KBM-7 (cell line): ENCODE data around the gene OR2L3.
"Not testable (repeated sequence)": the region's sequence is repeated elsewhere in the genome, so short reads cannot be mapped to it uniquely, and the experiment has no call there.

Source experiments
- DNase-seq: peaks from one replicate; pipeline ENCODE4 v3.0.0-alpha.2; 2015
- in situ Hi-C: fragments of 300-500 bp; cut with MboI; formaldehyde crosslinking; loops from 2 replicates; pipeline ENCODE4 v1.14.3; 2020; ENCODE audit warnings: low sequenced_read_pairs, low pct_unique_long_range_greater_than_20kb, mixed read lengths

Gene OR2L3, protein sequence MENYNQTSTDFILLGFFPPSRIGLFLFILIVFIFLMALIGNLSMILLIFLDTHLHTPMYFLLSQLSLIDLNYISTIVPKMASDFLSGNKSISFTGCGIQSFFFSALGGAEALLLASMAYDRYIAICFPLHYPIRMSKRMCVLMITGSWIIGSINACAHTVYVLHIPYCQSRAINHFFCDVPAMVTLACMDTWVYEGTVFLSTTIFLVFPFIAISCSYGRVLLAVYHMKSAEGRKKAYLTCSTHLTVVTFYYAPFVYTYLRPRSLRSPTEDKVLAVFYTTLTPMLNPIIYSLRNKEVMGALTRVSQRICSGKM

DNA sequence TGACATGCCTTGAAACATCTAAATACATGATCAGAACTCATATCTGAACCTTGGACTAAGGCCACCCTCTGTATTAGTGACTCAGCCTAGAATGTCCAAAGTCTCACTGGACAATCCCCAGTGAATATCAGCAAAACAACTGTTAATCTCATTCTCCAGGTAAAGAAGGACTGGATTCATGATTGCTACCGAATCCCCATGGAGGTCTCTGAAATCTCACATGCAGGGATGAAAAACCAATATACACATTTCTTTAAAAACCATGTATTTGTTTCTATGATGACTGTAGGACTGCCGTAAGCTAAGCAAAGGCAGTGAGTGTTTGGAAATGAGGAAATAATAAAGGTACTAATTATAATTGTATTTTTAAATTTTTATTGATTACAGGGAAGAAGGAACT lies at the start of gene OR2L3:
OR2L3 (plus strand) TSS at position 301 of the 400 bp plus-strand sequence. CDS start 13,846 bp downstream, outside the sequence.
- in situ Hi-C loops = no loop called here
- DNase-seq = no peak

DNA sequence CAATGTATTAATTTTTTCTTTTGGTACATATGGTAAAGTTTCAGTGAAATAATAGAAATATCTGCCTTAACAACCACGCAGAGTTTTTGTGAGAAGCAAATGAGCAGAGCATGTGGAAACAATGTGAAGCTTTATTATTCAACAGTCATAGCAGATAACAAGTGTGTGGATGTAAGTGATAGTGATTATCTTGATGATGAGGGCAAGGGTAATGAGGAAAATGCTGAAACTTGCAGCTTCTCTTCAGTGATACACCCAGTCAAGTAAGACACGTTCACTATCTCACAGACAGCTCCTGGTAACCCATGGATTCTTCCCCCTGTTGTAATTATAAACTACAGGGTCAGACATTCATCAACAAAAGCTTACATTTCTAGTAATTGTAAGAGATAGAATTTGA lies 47.8 kb upstream of the OR2L3 start:
- in situ Hi-C loops = no loop called here
- DNase-seq = no peak

DNA sequence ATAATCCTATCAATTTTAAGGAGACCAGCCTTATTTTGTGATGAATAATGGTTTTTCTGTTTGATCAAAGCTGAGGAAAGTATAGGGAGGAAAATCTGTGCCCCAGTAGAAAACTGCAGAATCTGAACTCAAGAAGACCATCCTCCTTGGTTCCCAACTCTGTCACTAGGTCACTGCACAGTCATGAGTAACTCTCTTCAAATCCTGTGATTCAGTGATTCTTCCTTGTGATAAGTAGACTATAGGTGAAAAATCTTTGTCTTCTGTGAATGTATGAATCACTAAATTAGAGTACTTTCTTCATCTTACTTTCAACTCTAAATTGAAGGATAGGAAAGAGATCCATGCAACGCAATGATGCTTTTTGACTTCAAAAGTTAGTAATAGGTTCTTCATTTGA lies 46.5 kb upstream of the OR2L3 start:
- in situ Hi-C loops = no loop called here
- DNase-seq = no peak

DNA sequence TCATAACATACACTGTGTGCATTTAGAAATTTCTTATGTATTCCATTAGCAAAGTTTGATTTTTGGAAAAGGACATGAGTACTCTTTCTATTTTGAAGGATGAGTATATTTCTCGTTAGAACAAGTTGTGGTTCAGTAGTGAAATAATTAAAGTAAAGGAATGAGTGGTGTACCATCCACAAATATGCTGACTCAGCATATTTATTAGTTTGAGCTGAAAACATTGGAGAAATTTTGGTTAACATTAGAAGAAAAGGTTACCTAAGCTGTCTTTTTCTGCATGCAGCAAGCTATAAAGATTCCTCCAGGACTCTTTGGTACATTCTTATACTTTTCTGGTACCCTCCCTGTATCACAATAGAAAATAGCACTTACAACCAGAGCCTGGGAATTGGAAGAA lies 38.9 kb upstream of the OR2L3 start:
- in situ Hi-C loops = no loop called here

DNA sequence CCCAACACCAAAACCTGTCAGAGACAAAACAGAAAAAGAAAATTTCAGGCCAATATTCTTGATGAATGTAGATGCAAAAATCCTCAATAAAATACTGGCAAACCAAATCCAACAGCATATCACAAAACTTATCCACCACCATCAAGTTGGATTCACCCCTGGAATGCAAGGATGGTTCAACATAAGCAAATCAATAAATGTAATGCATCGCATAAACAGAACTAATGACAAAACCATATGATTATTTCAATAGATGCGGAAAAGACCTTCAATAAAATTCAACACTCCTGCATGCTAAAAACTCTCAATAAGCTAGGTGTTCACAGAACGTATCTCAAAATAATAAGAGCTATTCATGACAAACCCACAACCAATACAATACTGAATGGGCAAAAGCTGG lies 37.0 kb upstream of the OR2L3 start:
- in situ Hi-C loops = no loop called here
- DNase-seq = no peak

More for the DNA sequence above, 38.9 kb upstream of the OR2L3 start:
- no peak for DNase-seq

DNA sequence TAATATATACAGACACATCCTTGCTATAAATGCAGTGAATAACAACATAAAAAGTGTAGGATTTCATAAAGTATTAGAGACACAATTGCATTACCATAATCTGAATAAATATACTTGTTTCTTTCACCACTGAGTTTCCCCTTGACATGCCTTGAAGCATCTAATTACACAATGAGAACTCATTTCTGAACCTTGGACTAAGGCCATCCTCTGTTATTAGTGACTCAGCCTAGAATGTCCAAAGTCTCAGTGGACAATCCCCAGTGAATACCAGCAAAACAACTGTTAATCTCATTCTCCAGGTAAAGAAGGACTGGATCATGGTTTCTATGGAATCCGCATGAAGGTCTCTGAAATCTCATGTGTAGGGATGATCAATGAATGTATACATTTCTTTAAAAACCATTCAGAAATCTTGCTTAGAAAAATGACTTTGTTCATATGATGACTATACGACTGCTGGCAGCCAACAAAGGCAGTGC lies 33.4 kb upstream of the OR2L3 start, which contains the start of gene OR2L5:
OR2L5 (plus strand) TSS at position 432 of the 482 bp plus-strand sequence. CDS start 8,288 bp downstream, outside the sequence.
- in situ Hi-C loops = no loop called here
- DNase-seq = no peak

DNA sequence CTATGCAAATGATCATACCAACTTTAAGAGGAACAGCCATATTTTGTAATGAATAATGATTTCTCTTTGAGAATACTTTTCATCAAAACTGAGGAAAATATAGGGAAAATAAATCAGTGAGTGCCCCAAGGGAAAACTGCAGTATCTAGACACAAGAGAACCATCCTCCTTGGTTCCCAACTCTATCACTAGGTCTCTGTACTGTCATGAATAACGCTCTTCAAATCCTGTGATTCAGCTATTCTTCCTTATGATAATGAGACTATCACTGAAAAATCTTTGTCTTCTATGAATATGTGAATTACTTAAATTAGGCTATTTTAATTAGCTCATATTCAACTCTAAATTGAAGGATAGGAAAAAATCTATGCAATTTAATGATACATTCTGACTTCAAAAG lies 30.8 kb upstream of the OR2L3 start:
- in situ Hi-C loops = no loop called here
- DNase-seq = no peak

DNA sequence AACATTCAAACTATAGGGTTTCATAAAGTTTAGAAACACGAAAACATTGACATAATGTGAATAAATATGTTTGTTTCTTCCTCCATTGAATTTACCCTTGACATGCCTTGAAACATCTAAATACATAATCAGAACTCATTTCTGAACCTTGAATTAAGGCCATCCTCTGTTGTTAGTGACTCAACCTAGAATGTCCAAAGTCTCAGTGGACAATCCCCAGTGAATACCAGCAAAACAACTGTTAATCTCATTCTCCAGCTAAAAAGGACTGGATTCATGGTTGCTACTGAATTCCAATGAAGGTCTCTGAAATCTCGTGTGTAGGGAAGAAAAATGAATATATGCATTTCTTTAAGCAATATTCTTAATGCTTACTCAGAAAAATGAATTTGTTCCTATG lies 16.9 kb upstream of the OR2L3 start, which contains the start of gene OR2L2:
OR2L2 (plus strand) TSS at position 301 of the 400 bp plus-strand sequence. CDS start 8,198 bp downstream, outside the sequence.
- in situ Hi-C loops = no loop called here
- no peak for DNase-seq

DNA sequence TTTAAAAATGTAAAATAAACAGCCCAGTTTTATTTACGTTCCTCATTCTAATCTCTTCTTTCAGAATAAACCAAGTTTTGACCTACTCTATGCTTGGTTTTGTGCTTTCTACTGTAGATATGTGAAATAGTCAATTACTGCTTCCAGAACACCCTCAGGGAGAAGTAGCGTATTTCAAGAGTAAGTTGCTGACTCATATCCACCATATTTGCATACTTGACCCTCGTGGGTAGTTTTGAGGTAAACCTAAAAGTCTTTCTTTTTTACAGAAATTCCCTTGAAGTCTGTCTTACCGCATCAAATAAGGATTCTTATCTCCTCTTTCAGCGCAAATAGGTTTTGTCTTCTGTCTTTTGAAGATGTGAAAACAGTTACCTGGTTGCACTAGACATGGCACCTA lies 1.4 kb upstream of the OR2L3 start:
- in situ Hi-C loops = no loop called here
- DNase-seq = no peak

DNA sequence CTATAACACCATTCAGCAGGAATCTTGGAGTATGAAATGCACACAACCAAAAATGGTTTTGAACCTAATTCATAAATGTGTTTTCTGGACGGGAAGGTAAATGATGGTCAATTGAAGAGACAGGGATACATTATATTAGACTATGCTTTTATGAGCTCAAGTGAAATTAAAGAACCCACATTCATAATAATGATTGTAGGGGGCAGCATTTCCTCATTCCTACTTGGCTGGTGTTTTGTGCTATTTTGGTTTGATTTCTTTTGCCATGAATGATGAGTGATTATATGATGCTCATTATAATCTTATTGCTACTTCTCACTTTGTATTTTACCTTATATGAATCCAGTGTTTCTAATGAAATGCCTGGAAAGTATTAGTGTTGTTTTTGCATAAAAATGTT lies 372 bp downstream of the OR2L3 start:
- DNase-seq = no peak
- in situ Hi-C loops = no loop called here

DNA sequence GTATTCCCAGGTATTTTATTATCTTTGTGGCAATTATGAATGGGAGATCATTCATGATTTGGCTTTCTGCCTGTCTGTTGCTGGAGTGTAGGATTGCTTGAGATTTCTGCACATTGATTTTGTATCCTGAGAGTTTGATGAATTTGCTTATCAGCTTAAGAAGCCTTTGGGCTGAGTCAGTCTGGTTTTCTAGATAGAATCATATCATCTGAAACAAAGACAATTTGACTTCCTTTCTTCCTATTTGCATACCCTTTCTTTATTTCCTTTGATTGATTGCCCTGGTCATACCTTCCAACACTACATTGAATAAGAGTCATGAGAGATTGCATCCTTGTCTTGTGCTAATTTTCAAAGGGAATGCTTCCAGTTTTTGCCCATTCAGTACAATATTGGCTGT lies 8.0 kb downstream of the OR2L3 start:
- no peak for DNase-seq
- in situ Hi-C loops = no loop called here

DNA sequence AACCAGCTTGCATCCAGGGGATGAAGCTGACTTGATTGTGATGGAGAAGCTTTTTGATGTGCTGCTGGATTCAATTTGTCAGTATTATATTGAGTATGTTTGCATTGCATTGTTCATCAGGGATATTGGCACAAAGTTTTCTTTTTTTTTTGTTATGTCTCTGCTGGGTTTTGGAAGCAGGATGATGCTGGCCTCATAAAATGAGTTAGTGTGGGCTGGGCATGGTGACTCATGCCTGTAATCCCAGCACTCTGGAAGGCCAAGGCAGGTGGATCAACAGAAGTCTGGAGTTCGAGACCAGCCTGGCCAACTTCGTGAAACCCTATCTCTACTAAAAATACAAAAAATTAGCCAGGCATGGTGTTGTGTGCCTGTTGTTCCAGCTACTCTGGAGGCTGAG lies 8.6 kb downstream of the OR2L3 start:
- no peak for DNase-seq
- in situ Hi-C loops = no loop called here

DNA sequence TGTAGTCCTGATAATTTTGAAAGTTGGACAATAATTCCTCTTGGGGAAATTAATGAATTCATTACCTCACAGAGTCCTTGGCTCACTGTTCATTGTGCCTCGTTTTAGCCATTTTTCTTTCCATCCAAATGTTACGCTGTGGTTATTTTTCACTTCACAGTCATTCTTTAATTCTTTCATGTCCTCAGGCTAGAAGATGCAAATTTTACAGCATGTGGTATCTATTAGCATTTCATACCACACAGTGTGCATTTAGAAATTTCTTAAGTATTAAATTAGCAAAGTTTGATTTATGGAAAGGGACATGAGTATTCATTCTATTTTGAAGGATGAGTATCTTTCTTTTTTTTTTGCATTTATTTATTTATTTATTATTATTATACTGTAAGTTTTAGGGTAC lies 18.4 kb downstream of the OR2L3 start:
- in situ Hi-C loops = no loop called here
- DNase-seq = no peak

DNA sequence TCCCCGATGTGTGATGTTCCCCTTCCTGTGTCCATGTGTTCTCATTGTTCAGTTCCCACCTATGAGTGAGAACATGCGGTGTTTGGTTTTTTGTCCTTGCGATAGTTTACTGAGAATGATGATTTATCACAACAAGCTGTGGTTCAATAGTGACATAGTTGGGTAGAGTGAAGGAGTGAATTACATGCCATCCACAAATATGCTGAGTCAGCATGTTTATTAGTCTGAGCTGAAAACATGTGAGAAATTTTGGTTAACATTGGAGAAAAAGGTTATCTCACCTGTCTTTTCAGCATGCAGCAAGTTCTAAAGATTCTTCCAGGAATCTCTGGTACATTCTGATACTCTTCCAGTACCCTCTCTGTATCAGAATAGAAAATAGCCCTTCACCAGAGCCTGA lies 19.0 kb downstream of the OR2L3 start:
- in situ Hi-C loops = no loop called here
- DNase-seq = no peak

DNA sequence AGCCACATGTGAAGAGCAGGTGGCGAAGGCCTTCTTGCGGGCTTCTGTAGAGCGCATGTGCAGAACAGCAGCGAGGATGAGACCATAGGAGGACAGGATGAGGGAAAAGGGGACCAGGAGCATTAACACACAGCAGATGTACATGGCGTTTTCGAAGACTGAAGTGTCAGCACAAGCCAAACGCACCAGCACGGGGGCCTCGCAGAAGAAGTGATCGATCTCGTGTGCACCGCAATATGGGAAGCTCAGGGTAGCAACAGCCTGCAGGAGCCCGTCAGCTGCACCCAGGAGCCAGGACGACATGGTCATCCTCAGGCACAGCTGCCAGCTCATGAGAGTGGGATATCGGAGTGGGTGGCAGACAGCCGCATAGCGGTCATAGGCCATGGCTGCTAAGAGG lies 37.2 kb downstream of the OR2L3 start:
- in situ Hi-C loops, DNase-seq: not testable (repeated sequence)

DNA sequence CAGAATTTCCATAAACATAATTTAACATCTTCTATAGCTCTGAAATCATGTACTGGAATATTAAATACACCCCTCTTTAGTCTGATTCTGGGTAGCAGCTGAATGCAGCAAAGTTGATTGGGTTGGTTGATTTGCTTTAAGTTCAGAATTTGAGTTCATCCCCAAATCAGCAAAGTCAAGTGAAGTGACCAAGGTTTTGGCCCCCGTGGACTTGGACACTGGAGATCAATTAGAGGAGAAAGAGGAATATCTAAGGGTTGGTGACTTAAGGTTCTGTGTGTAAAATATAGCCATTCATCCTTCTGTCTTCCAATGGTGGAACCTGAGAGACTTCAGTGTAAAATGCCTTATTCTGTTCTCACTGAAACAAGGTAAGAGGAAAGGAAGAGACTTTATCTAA lies 48.2 kb downstream of the OR2L3 start, which contains the start of gene OR2L13:
OR2L13 (plus strand) TSS at position 301 of the 400 bp plus-strand sequence. CDS start 4,192 bp downstream, outside the sequence.
- DNase-seq = no peak
- in situ Hi-C loops = no loop called here

DNA sequence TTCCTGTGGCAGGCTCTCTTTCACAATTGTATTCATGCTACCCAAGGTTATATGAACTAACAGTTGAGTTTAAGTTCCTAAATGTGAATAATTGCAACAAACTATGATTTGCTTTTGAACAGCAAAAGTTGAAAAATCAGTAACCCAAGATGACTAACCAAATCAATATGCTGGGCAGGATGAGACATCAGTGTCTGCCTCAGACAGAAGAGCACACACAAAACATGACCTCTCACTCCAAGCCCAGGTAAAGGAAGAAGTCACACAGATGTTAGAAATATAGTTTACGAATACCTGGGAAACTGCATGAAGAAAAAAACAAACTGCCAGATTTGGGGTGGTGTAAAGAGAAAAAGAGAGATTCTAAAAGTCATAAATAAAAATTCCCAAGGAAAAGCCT lies 51.9 kb downstream of the OR2L3 start:
- DNase-seq = no peak
- in situ Hi-C loops = no loop called here

DNA sequence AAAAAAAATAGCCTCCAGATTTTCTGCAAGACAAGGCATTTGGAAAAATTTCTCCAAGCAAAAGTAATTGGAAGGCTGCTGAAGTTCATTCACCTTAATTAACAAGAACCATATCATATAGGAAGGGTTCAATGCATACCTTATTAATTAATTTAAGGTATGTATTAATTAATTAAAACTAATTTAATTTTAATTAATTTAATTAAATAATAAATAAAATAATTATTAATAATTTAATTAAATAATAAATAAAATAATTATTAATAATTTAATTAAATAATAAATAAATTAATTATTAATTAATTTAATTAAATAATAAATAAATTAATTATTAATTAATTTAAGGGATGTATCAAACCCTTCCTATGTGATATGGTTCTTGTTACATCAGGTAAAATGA lies 56.2 kb downstream of the OR2L3 start:
- DNase-seq = no peak
- in situ Hi-C loops = no loop called here

DNA sequence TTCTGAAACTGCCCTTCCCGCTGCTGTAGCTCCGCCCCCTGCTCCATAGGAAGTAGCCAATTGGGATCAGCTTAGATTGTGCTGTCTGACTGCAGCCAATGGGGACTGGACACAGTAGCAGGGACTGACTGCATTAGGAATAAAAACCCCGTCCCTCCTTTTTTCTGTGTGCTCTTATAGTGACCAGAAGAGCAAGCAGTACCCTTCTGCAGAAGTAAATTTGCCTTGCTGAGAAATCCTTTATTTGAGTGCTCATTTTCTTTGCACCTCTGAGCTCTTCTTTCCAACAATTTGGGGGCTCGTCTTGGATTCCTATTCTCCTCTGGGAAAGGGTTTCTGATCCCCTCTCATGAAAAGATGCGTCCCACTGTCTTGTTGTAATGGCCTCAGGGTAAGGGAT lies 64.5 kb downstream of the OR2L3 start:
- no peak for DNase-seq
- in situ Hi-C loops = no loop called here
